GM12878 (cell line): ENCODE results near the gene TCOF1. TPM values are rescaled to one million over a fixed set of nuclear protein-coding genes. Genes with fewer than 3 reads are reported as not detected.

Source experiments
- ATAC-seq: fragments of 200-7000 bp; cut with Tn5 transposase; 3 replicates; pipeline ENCODE4 v1.9.1; 2020; ENCODE audit warnings: mild to moderate bottlenecking, moderate library complexity
- BruUV-seq: library from RNA; stranded (reverse); fragments of 400-500 nt; replicated peaks from 2 replicates; lab custom pipeline; 2021; lab: Mats Ljungman, UMichigan
- CTCF ChIA-PET: fragments of 300-600 bp; sonication (Branson Sonifier 250); formaldehyde crosslinking; extraction: SDS; loops from one replicate; lab custom pipeline; 2021; ENCODE audit warnings: inconsistent platforms; lab: Yijun Ruan, JAX
- POLR2A ChIA-PET: fragments of 350-600 bp; formaldehyde crosslinking; extraction: SDS; loops from one replicate; lab custom pipeline; 2021; ENCODE audit warnings: inconsistent platforms; lab: Charles Lee
- RAD21 ChIA-PET: fragments of 300-600 bp; sonication (Branson Sonifier 250); formaldehyde crosslinking; loops from one replicate; lab custom pipeline; 2023; ENCODE audit warnings: antibody characterized with exemption; ENCODE audit not compliant: unreplicated experiment; lab: Charles Lee
- SMC1A ChIA-PET: fragments of 300-600 bp; sonication (Branson Sonifier 250); formaldehyde crosslinking; loops from one replicate; lab custom pipeline; 2023; ENCODE audit not compliant: unreplicated experiment, uncharacterized antibody; lab: Charles Lee
- DNase-seq: peaks from one replicate; pipeline ENCODE4 v3.0.0-alpha.2; 2011; ENCODE audit warnings: low read depth, low spot score
- FAIRE-seq: peaks from 3 replicates; lab custom pipeline; 2011; peaks lifted over from hg19 to GRCh38; lab: Jason Lieb, UNC
- H2AFZ ChIP-seq: 2 replicates; pipeline ENCODE4 v1.6.0; 2011; ENCODE audit warnings: low read depth, low read length, control low read depth; ENCODE audit not compliant: control insufficient read depth
- H3K27ac ChIP-seq: 2 replicates; pipeline ENCODE4 v1.5.1; 2011; ENCODE audit warnings: control low read depth; ENCODE audit not compliant: control insufficient read depth, insufficient read depth
- H3K27me3 ChIP-seq, 2 experiments: replicated peaks in 1 of 2; 2 replicates each; pipeline versions ENCODE4 v1.6.0 to v1.6.1; 2011; ENCODE audit warnings: low read length in 1 of 2; ENCODE audit not compliant: control insufficient read depth in 2 of 2, insufficient read depth in 2 of 2
- H3K36me3 ChIP-seq, 2 experiments: 2 replicates each; pipeline ENCODE4 v1.5.1; 2011; ENCODE audit warnings: low read length in 1 of 2; ENCODE audit not compliant: control insufficient read depth in 2 of 2, insufficient read depth in 2 of 2
- H3K4me1 ChIP-seq: 2 replicates; pipeline ENCODE4 v1.6.1; 2011; ENCODE audit warnings: mild to moderate bottlenecking, low read length, moderate library complexity, mixed read lengths; ENCODE audit not compliant: control insufficient read depth, insufficient read depth
- H3K4me2 ChIP-seq: 2 replicates; pipeline ENCODE4 v1.6.0; 2011; ENCODE audit warnings: control low read depth; ENCODE audit not compliant: control insufficient read depth, insufficient read depth
- H3K4me3 ChIP-seq: fragments of 200-600 bp; sonication (generic); 2 replicates; pipeline ENCODE4 v1.5.1; 2016
- H3K79me2 ChIP-seq: 2 replicates; pipeline ENCODE4 v1.6.0; 2011; ENCODE audit warnings: low read length; ENCODE audit not compliant: control insufficient read depth, insufficient read depth
- H3K9ac ChIP-seq: 2 replicates; pipeline ENCODE4 v1.8.0; 2011; ENCODE audit warnings: low read length, control low read depth, mixed read lengths; ENCODE audit not compliant: control insufficient read depth, insufficient read depth
- H3K9me3 ChIP-seq: replicated peaks from 3 replicates; pipeline ENCODE4 v1.5.1; 2011; ENCODE audit warnings: mild to moderate bottlenecking, low read length; ENCODE audit not compliant: control insufficient read depth, insufficient read depth
- H4K20me1 ChIP-seq: 2 replicates; pipeline ENCODE4 v1.6.0; 2011; ENCODE audit not compliant: control insufficient read depth, insufficient read depth
- ATF7 ChIP-seq: fragments of 450-650 bp; IDR thresholded peaks from 2 replicates; pipeline ENCODE4 v1.6.1; 2016; ENCODE audit warnings: low read depth, mild to moderate bottlenecking
- FOS ChIP-seq: IDR thresholded peaks from 3 replicates; pipeline ENCODE4 v1.6.1; 2011; ENCODE audit warnings: borderline replicate concordance; ENCODE audit not compliant: insufficient read length; ENCODE audit errors: extremely low read depth
- IRF4 ChIP-seq: IDR thresholded peaks from 2 replicates; pipeline ENCODE4 v1.6.1; 2011; ENCODE audit warnings: low read depth, low read length
- JUND ChIP-seq: IDR thresholded peaks from 2 replicates; pipeline ENCODE4 v1.6.1; 2012; ENCODE audit warnings: low read depth, mild to moderate bottlenecking, low read length, improper control_type of control experiment, moderate library complexity
- KLF5 ChIP-seq: fragments of 450-650 bp; IDR thresholded peaks from 2 replicates; pipeline ENCODE4 v1.6.1; 2014; ENCODE audit warnings: mild to moderate bottlenecking; ENCODE audit not compliant: partially characterized antibody
- POLR2A ChIP-seq: IDR thresholded peaks from 2 replicates; pipeline ENCODE4 v1.6.1; 2011; ENCODE audit warnings: low read depth, mild to moderate bottlenecking, low read length
- RB1 ChIP-seq: fragments of 450-650 bp; formaldehyde crosslinking; IDR thresholded peaks from 2 replicates; pipeline ENCODE4 v1.6.1; 2017; ENCODE audit warnings: mild to moderate bottlenecking, borderline replicate concordance
- WGBS: methylation state at CpG from one replicate; pipeline ENCODE4 v1.1.6; 2016; ENCODE audit warnings: low lambda C conversion rate; ENCODE audit not compliant: insufficient replicate concordance, insufficient coverage; ENCODE audit errors: missing lambda C conversion rate; 5-methylcytosine and 5-hydroxymethylcytosine counted together
- in situ Hi-C: fragments of 300-500 bp; cut with MboI; formaldehyde crosslinking; loops from 9 replicates; pipeline ENCODE4 v1.14.3; 2018; ENCODE audit warnings: mixed read lengths
- intact Hi-C: fragments of 100-400 bp; cut with micrococcal nuclease; formaldehyde crosslinking; loops from one replicate; pipeline ENCODE4 v1.14.2; 2022; ENCODE audit not compliant: unreplicated experiment
- polyA plus RNA-seq, 11 experiments: library from polyadenylated mRNA; depleted of rRNA in 4 of 11; unstranded in 6 of 11; stranded (reverse) in 5 of 11; fragments of >200 nt; fragmentation: Nextera tagmentation in 4 of 11; fragmentation: Illumina TruSeq in 1 of 11; extraction: Ambion mirVana in 4 of 11; extraction: Trizol in 1 of 11; gene quantifications; 1 replicate in 1 of 11; 2 replicates in 10 of 11; pipeline versions ENCODE4 v1.2.1 to v1.2.3, GENCODE V29; 2011 to 2016; ENCODE audit warnings: inconsistent platforms in 2 of 11, missing spikeins in 2 of 11, low read depth in 1 of 11
- total RNA-seq, 4 experiments: library from RNA; depleted of rRNA in 3 of 4; stranded (reverse); fragments of >200 nt in 3 of 4; fragmentation: Illumina TruSeq in 1 of 4; extraction: Trizol in 1 of 4; gene quantifications; 2 replicates each; pipeline versions ENCODE4 v1.2.1 to v1.2.3, GENCODE V29; 2013 to 2021
- TF ChIP-seq, protein P1 (sequence below): fragments of 450-650 bp; IDR thresholded peaks from 2 replicates; pipeline ENCODE4 v1.6.1; 2016; ENCODE audit warnings: mild to moderate bottlenecking
- TF ChIP-seq, protein P2 (sequence below): IDR thresholded peaks from 2 replicates; pipeline ENCODE4 v1.6.1; 2011; ENCODE audit warnings: borderline replicate concordance, low read depth, mild to moderate bottlenecking, moderate library complexity, low read length; ENCODE audit not compliant: insufficient read depth, poor library complexity, severe bottlenecking
- TF ChIP-seq, protein P3 (sequence below): IDR thresholded peaks from 2 replicates; pipeline ENCODE4 v1.6.1; 2012; ENCODE audit warnings: low read depth, low read length, improper control_type of control experiment
- TF ChIP-seq, protein P4 (sequence below): fragments of 450-650 bp; formaldehyde crosslinking; IDR thresholded peaks from 2 replicates; pipeline ENCODE4 v1.4.0; 2022; ENCODE audit warnings: mild to moderate bottlenecking, moderate library complexity

TCOF1 gene
- total and polyA plus RNA-seq, 10 of the 15 experiments (the other 5 are each of a cell fraction or from before 2014, with no cell fraction given) = 8.7 to 83.9 (median 38.9) TPM

DNA sequence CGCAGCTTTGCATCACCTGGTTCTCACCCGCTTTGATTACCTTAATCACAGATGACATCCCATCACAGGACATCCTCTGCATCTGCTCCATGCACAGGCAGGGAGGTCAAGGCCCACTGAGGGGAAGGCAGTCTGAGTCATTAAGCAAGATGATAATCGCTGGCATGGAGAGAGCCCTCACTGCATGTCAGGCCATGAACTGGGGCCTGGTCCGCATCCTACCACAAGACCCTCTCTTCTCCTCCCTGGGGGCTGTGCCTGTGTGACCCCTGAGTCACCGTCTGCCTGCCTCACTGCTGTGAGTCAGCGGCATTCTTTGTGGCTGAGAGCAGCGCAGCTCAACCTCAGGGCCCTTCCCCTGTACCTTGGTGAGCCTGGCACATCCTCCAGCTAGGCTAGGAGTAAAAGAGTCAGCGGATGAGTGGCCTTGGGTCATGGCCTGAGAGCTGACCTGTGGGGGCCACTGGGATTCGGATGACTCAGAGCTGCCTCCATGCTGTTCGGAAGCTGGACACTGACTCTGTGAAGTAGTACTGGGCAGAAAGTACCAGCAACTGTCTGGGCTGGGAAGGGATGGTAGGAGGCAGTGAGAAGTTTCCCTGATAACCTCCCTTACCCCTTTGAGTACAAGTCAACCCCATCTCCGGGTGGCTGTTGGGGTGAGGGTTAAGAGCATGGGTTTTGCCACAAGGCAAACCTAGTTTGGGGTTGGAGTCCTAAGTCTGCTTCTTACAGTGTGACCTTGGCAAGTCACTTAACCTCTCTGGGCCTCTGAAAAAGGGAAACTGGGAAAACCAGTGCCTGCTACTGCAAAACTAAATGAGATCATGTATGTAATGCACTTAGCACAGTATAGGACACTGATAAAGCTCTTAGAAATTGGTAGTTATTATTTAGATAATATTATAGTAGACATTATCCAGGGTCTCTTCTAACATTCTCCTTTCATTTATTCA lies 40.2 kb upstream of the TCOF1 start (continued):
- TF ChIP-seq POLR2A = no peak

DNA sequence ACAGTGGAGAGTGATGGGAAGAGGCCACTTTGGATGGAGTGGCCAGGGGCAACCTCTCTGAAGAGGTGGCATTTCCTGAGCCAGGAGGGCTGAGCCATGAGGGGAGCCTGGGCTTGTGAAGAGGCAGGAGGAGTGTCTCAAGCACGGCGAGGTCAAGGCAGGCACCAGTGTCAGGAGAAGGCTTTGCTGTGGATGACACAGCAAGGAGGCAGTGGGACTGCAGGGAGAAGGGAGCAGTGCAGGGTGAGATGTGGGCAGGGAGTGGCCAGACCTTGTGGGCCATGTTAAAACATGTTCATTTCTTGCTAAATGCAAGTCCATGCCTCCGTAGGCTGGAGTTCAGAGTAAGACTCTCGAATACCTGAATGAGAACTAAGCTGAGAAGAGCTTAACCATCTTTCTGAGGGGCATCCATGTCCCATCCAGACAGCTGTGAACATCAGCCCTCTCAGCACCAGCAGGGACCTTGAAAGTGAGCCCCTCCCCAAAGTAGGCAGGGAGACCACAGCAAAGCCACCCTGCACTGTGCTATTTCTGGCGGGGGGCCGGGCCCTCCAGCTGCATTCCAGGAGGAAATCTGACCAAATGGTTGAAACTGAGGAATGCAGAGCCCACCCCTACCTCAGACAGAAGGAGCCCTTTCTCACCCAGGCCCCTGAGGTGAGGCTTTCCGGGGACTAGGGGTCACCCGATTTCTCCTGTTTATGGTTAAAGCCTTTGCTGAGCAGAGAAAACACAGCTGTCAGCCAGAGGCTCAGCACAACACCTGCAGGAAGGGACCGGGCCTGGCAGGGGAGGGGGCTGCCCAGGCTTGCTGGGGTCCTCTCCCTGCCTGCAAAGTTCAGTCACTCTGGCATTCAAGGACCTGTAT lies 38.6 kb upstream of the TCOF1 start:
- DNase-seq (no peak), FAIRE-seq (no peak), ATAC-seq (no peak)
- Histone ChIP-seq H4K20me1 (no peaks in the 10 kb centered on the region), H3K27ac (no peak overlapping the region), H3K9ac (no peak overlapping the region), H3K36me3 (no peaks in the 10 kb centered on the region), H2AFZ (no peak overlapping the region), H3K79me2 (no peaks in the 10 kb centered on the region), H3K27me3 (peaks cover 2 to 4% of the 10 kb centered on the region in 2 experiments; a peak in 3 of 4 replicates), H3K4me2 (no peak overlapping the region), H3K9me3 (no peaks in the 10 kb centered on the region), H3K4me1 (no peaks in the 10 kb centered on the region), H3K4me3 (no peak overlapping the region)
- ChIA-PET SMC1A (interaction anchor here (1.2 kb wide), 1 partner anchor 14 kb away, joined by 3 read pairs; no protein-coding TSS in a partner anchor), POLR2A (interaction anchor here (1.0 kb wide), 1 partner anchor 17 kb away, joined by 3 read pairs; no protein-coding TSS in a partner anchor), CTCF (interaction anchor here (1.2 kb wide), 1 partner anchor 10 kb away, joined by 3 read pairs; no protein-coding TSS in a partner anchor), RAD21 (interaction anchor here (0.9 kb wide), 1 partner anchor 485 kb away, joined by 3 read pairs; no protein-coding TSS in a partner anchor)
- BruUV-seq = no TSS peak
- intact Hi-C loops (no loop called here), in situ Hi-C loops (no loop called here)
- 20% methylated on average over 9 of the region's 9 CpGs for WGBS
- TF ChIP-seq, protein P1, sequence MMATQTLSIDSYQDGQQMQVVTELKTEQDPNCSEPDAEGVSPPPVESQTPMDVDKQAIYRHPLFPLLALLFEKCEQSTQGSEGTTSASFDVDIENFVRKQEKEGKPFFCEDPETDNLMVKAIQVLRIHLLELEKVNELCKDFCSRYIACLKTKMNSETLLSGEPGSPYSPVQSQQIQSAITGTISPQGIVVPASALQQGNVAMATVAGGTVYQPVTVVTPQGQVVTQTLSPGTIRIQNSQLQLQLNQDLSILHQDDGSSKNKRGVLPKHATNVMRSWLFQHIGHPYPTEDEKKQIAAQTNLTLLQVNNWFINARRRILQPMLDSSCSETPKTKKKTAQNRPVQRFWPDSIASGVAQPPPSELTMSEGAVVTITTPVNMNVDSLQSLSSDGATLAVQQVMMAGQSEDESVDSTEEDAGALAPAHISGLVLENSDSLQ = no peak
- TF ChIP-seq FOS = no peak
- no peak for TF ChIP-seq RB1
- no peak for TF ChIP-seq IRF4
- TF ChIP-seq, protein P2, sequence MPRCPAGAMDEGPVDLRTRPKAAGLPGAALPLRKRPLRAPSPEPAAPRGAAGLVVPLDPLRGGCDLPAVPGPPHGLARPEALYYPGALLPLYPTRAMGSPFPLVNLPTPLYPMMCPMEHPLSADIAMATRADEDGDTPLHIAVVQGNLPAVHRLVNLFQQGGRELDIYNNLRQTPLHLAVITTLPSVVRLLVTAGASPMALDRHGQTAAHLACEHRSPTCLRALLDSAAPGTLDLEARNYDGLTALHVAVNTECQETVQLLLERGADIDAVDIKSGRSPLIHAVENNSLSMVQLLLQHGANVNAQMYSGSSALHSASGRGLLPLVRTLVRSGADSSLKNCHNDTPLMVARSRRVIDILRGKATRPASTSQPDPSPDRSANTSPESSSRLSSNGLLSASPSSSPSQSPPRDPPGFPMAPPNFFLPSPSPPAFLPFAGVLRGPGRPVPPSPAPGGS = no peak
- TF ChIP-seq, protein P3, sequence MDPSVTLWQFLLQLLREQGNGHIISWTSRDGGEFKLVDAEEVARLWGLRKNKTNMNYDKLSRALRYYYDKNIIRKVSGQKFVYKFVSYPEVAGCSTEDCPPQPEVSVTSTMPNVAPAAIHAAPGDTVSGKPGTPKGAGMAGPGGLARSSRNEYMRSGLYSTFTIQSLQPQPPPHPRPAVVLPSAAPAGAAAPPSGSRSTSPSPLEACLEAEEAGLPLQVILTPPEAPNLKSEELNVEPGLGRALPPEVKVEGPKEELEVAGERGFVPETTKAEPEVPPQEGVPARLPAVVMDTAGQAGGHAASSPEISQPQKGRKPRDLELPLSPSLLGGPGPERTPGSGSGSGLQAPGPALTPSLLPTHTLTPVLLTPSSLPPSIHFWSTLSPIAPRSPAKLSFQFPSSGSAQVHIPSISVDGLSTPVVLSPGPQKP = no peak
- no peak for TF ChIP-seq KLF5
- TF ChIP-seq JUND = no peak
- TF ChIP-seq, protein P4, sequence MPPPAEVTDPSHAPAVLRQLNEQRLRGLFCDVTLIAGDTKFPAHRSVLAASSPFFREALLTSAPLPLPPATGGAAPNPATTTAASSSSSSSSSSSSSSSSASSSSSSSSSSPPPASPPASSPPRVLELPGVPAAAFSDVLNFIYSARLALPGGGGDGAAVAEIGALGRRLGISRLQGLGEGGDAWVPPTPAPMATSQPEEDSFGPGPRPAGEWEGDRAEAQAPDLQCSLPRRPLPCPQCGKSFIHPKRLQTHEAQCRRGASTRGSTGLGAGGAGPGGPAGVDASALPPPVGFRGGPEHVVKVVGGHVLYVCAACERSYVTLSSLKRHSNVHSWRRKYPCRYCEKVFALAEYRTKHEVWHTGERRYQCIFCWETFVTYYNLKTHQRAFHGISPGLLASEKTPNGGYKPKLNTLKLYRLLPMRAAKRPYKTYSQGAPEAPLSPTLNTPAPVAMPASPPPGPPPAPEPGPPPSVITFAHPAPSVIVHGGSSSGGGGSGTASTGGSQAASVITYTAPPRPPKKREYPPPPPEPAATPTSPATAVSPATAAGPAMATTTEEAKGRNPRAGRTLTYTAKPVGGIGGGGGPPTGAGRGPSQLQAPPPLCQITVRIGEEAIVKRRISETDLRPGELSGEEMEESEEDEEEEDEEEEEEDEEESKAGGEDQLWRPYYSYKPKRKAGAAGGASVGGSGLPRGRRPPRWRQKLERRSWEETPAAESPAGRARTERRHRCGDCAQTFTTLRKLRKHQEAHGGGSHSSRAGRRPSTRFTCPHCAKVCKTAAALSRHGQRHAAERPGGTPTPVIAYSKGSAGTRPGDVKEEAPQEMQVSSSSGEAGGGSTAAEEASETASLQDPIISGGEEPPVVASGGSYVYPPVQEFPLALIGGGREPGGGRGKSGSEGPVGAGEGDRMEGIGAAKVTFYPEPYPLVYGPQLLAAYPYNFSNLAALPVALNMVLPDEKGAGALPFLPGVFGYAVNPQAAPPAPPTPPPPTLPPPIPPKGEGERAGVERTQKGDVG (CRISPR knock-in tag) = no peak
- TF ChIP-seq ATF7 = no peak
